HG03378 (cell line): Measurements from ENCODE around the gene LINGO4.

Experiments
- ATAC-seq: cut with Tn5 transposase; IDR thresholded peaks from one replicate; pipeline ENCODE4 v1.9.1; 2021; ENCODE audit warnings: mild to moderate bottlenecking, moderate library complexity; ENCODE audit not compliant: unreplicated experiment

Gene LINGO4

GRCh38 chr1:151805066-151805820 is at the start of gene LINGO4:
TSS of gene LINGO4 (minus strand) at chr1:151805419. CDS start at chr1:151802704, 2,715 bp downstream.
- no peak for ATAC-seq

GRCh38 chr1:151854658-151855057 is 49.4 kb upstream of the LINGO4 start:
- no peak for ATAC-seq

- ATAC-seq, result no peak
Measured at GRCh38 chr1:151853411-151853943, 48.3 kb upstream of the LINGO4 start, which contains the start of gene THEM5. TSS of gene THEM5 (minus strand) at chr1:151853712. CDS start at chr1:151853565, 147 bp downstream.

GRCh38 chr1:151852733-151853132 is 47.5 kb upstream of the LINGO4 start:
- ATAC-seq, result no peak

GRCh38 chr1:151851886-151852285 is 46.7 kb upstream of the LINGO4 start:
- no peak for ATAC-seq

- ATAC-seq, result no peak
Measured at GRCh38 chr1:151849871-151850270, 44.7 kb upstream of the LINGO4 start.

- ATAC-seq, result no peak
Measured at GRCh38 chr1:151849126-151849525, 43.9 kb upstream of the LINGO4 start.

GRCh38 chr1:151847867-151848596 is 42.8 kb upstream of the LINGO4 start:
- ATAC-seq, result no peak

- no peak for ATAC-seq
Measured at GRCh38 chr1:151846686-151847237, 41.5 kb upstream of the LINGO4 start.

- no peak for ATAC-seq
Measured at GRCh38 chr1:151846062-151846568, 40.9 kb upstream of the LINGO4 start.

- no peak for ATAC-seq
Measured at GRCh38 chr1:151843398-151843797, 38.2 kb upstream of the LINGO4 start.

GRCh38 chr1:151841141-151841540 is 35.9 kb upstream of the LINGO4 start:
- no peak for ATAC-seq

- no peak for ATAC-seq
Measured at GRCh38 chr1:151840421-151840820, 35.2 kb upstream of the LINGO4 start.

GRCh38 chr1:151839457-151840403 is 34.5 kb upstream of the LINGO4 start, which contains the start of gene C2CD4D:
TSS of gene C2CD4D (minus strand) at chr1:151839820. CDS start at chr1:151838989, 831 bp downstream.
- ATAC-seq, result no peak

- ATAC-seq, result no peak
Measured at GRCh38 chr1:151839082-151839412, 33.8 kb upstream of the LINGO4 start.

GRCh38 chr1:151838222-151839081 is 33.2 kb upstream of the LINGO4 start:
- no peak for ATAC-seq

GRCh38 chr1:151837884-151838221 is 32.6 kb upstream of the LINGO4 start:
- no peak for ATAC-seq

GRCh38 chr1:151837197-151837596 is 32.0 kb upstream of the LINGO4 start:
- no peak for ATAC-seq

- ATAC-seq, result no peak
Measured at GRCh38 chr1:151835596-151835995, 30.4 kb upstream of the LINGO4 start.
